PC-3 (cell line): Measurements from ENCODE around the gene CCDC187. TPM values are rescaled to one million over a fixed set of nuclear protein-coding genes. Genes with fewer than 3 reads are reported as not detected.

ENCODE experiments used
- ATAC-seq: fragments of 200-7000 bp; cut with Tn5 transposase; 2 replicates; pipeline ENCODE4 v1.9.1; 2020; ENCODE audit warnings: mild to moderate bottlenecking, moderate library complexity
- BruUV-seq: library from RNA; stranded (reverse); fragments of 400-500 nt; replicated peaks from 2 replicates; lab custom pipeline; 2021; lab: Mats Ljungman, UMichigan
- CTCF ChIA-PET: fragments of 300-600 bp; sonication (Branson Sonifier 250); formaldehyde crosslinking; loops from one replicate; lab custom pipeline; 2022; ENCODE audit warnings: antibody characterized with exemption; lab: Charles Lee
- POLR2A ChIA-PET: fragments of 300-600 bp; sonication (Branson Sonifier 250); formaldehyde crosslinking; loops from one replicate; lab custom pipeline; 2022; ENCODE audit warnings: antibody characterized with exemption; ENCODE audit not compliant: unreplicated experiment; lab: Charles Lee
- DNase-seq: peaks from one replicate; pipeline ENCODE4 v3.0.0-alpha.2; 2015
- H2AFZ ChIP-seq: fragments of 300-600 bp; sonication (generic); 2 replicates; pipeline ENCODE4 v1.6.0; 2016; ENCODE audit warnings: antibody characterized with exemption, low read length
- H3F3A ChIP-seq: fragments of 300-600 bp; sonication (generic); one replicate; pipeline ENCODE4 v1.6.0; 2017; ENCODE audit warnings: antibody characterized with exemption, low read length, control low read depth, mild to moderate bottlenecking; ENCODE audit not compliant: unreplicated experiment
- H3K27ac ChIP-seq: fragments of 300-600 bp; sonication (generic); 2 replicates; pipeline ENCODE4 v1.5.1; 2016; ENCODE audit warnings: mild to moderate bottlenecking, low read length
- H3K27me3 ChIP-seq: fragments of 300-600 bp; sonication (generic); 2 replicates; pipeline ENCODE4 v1.6.1; 2016; ENCODE audit warnings: low read length, mixed read lengths
- H3K36me3 ChIP-seq: fragments of 300-600 bp; sonication (generic); 2 replicates; pipeline ENCODE4 v1.6.1; 2016; ENCODE audit warnings: low read depth, mixed run types, low read length, mixed read lengths
- H3K4me1 ChIP-seq: fragments of 300-600 bp; sonication (generic); 2 replicates; pipeline ENCODE4 v1.5.1; 2016; ENCODE audit warnings: low read length; ENCODE audit not compliant: insufficient read depth
- H3K4me2 ChIP-seq: fragments of 300-600 bp; sonication (generic); 2 replicates; pipeline ENCODE4 v1.6.0; 2016; ENCODE audit warnings: low read length
- H3K4me3 ChIP-seq: fragments of 300-600 bp; sonication (generic); 2 replicates; pipeline ENCODE4 v1.5.1; 2016; ENCODE audit warnings: mild to moderate bottlenecking, low read length, mixed read lengths
- H3K79me2 ChIP-seq: fragments of 300-600 bp; sonication (generic); 2 replicates; pipeline ENCODE4 v1.6.1; 2017; ENCODE audit warnings: low read length, mixed read lengths
- H3K9ac ChIP-seq: fragments of 300-600 bp; sonication (generic); 2 replicates; pipeline ENCODE4 v1.6.0; 2016; ENCODE audit warnings: mild to moderate bottlenecking, low read length
- H3K9me2 ChIP-seq: fragments of 300-600 bp; sonication (generic); replicated peaks from 2 replicates; pipeline ENCODE4 v1.6.1; 2016; ENCODE audit warnings: mixed run types, low read length, mixed read lengths
- H3K9me3 ChIP-seq: fragments of 300-600 bp; sonication (generic); 2 replicates; pipeline ENCODE4 v1.6.1; 2016; ENCODE audit warnings: low read length, mixed read lengths
- H4K20me1 ChIP-seq: fragments of 300-600 bp; sonication (generic); 2 replicates; pipeline ENCODE4 v1.6.1; 2016; ENCODE audit warnings: low read length, mixed read lengths
- CTCF ChIP-seq: fragments of 300-600 bp; sonication (generic); conservative IDR thresholded peaks from 2 replicates; pipeline ENCODE4 v1.5.1; 2017; ENCODE audit warnings: antibody characterized with exemption, low read depth, mild to moderate bottlenecking, low read length
- EZH2 ChIP-seq: fragments of 300-600 bp; sonication (generic); IDR thresholded peaks from one replicate; pipeline ENCODE4 v1.6.1; 2017; ENCODE audit warnings: antibody characterized with exemption, mild to moderate bottlenecking, low read length; ENCODE audit not compliant: unreplicated experiment
- EZH2phosphoT487 ChIP-seq: fragments of 300-600 bp; sonication (generic); IDR thresholded peaks from 2 replicates; pipeline ENCODE4 v1.6.1; 2018; ENCODE audit warnings: mild to moderate bottlenecking, antibody characterized with exemption, low read length, borderline replicate concordance
- intact Hi-C: fragments of 100-400 bp; cut with micrococcal nuclease; formaldehyde crosslinking; loops from 2 replicates; pipeline ENCODE4 v1.9.0; 2023
- total RNA-seq: library from RNA; depleted of rRNA; stranded (reverse); fragments of >200 nt; gene quantifications from 2 replicates; pipeline ENCODE4 v1.2.3, GENCODE V29; 2014

Gene CCDC187
- total RNA-seq, 1 experiment from 2014 or later = 0.04 TPM

DNA sequence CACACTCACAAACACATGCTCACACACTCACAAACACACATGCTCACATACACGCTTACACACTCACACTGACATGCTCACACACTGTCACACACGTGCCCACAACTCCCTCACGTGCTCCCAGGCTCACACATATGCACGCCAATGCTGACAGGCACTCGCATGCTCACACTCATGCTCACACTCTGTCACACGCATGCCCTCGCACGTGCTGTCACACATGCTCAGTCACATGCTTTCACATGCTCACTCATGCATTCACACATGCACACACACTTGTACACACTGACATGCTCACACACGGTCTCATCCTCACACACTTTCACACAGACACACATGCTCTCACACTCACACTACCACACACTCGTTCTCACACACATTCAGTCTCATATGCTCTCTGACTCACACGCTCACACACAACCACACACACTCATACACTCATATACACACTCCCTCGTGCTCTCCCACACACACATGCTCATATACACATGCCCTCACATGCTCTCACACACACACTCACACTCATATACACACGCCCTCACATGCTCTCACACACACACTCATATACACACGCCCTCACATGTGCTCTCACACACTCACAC, 10.3 kb downstream of the CCDC187 start:
- ChIA-PET POLR2A (no interaction called here), CTCF (no interaction called here)
- Histone ChIP-seq H3K9me3 (no peaks in the 10 kb centered on the region), H4K20me1 (no peaks in the 10 kb centered on the region), H3K79me2 (no peaks in the 10 kb centered on the region), H3K9ac (no peak overlapping the region), H3K36me3 (no peaks in the 10 kb centered on the region), H3K27ac (no peak overlapping the region), H3K4me1 (peaks cover 9% of the 10 kb centered on the region), H3F3A (no peaks in the 10 kb centered on the region), H3K4me2 (no peak overlapping the region), H3K9me2 (no peaks in the 10 kb centered on the region), H3K27me3 (no peaks in the 10 kb centered on the region), H3K4me3 (no peak overlapping the region), H2AFZ (no peak overlapping the region)
- intact Hi-C loops = no loop called here
- TF ChIP-seq CTCF = no peak
- no peak for TF ChIP-seq EZH2
- TF ChIP-seq EZH2phosphoT487 = no peak
- no peak for ATAC-seq
- BruUV-seq = no TSS peak
- DNase-seq = no peak

GRCh38 chr9:136292591-136293448, 11.1 kb downstream of the CCDC187 start:
- H3K9me3 ChIP-seq = no peaks in the 10 kb centered on the region
- H3K4me2 ChIP-seq = peak overlapping the region; percentile 71
- H3K9me2 ChIP-seq = no peaks in the 10 kb centered on the region
- ATAC-seq (peak; percentile 48), DNase-seq (peak; percentile 2)
- ChIA-PET POLR2A (no interaction called here), CTCF (no interaction called here)
- H3K4me1 ChIP-seq = peaks cover 9% of the 10 kb centered on the region
- intact Hi-C loops = no loop called here
- no peak overlapping the region for H3K9ac ChIP-seq
- BruUV-seq = no TSS peak
- H3K27me3 ChIP-seq = no peaks in the 10 kb centered on the region
- H2AFZ ChIP-seq = peak overlapping the region; percentile 48; the same call in 1 of the 2 replicates
- no peak overlapping the region for H3K27ac ChIP-seq
- no peaks in the 10 kb centered on the region for H4K20me1 ChIP-seq
- no peaks in the 10 kb centered on the region for H3K79me2 ChIP-seq
- H3K36me3 ChIP-seq = no peaks in the 10 kb centered on the region
- no peaks in the 10 kb centered on the region for H3F3A ChIP-seq
- H3K4me3 ChIP-seq = no peak overlapping the region; the same call in 1 of the 2 replicates
- TF ChIP-seq EZH2phosphoT487 (no peak), CTCF (no peak), EZH2 (no peak)
